B cell (primary cell): Measurements from ENCODE around the gene BICDL2. TPM values are rescaled to one million over a fixed set of nuclear protein-coding genes. Genes with fewer than 3 reads are reported as not detected.

Experiments used
- ATAC-seq: fragments of 200-7000 bp; cut with Tn5 transposase; one replicate; pipeline ENCODE4 v1.10.0; 2021; ENCODE audit warnings: low read depth, mild to moderate bottlenecking, moderate number of reproducible peaks, moderate library complexity
- CTCF ChIA-PET: fragments of 350-600 bp; sonication (Branson Sonifier 250); formaldehyde crosslinking; loops from one replicate; lab custom pipeline; 2021; ENCODE audit warnings: antibody characterized with exemption, inconsistent platforms; lab: Charles Lee
- POLR2A ChIA-PET: fragments of 350-600 bp; sonication (Branson Sonifier 250); formaldehyde crosslinking; loops from one replicate; lab custom pipeline; 2021; ENCODE audit warnings: antibody characterized with exemption; lab: Charles Lee
- DNase-seq: peaks from one replicate; pipeline ENCODE4 v3.0.0; 2013
- H2AFZ ChIP-seq: 2 replicates; pipeline ENCODE4 v1.6.1; 2012; ENCODE audit warnings: mild to moderate bottlenecking, low read depth, low read length; ENCODE audit not compliant: insufficient read depth, poor library complexity, severe bottlenecking
- H3K27ac ChIP-seq, 2 donors: 1 replicate in 1 of 2; 2 replicates in 1 of 2; pipeline ENCODE4 v1.5.1; 2012 to 2013; ENCODE audit warnings: low read length in 2 of 2, mild to moderate bottlenecking in 2 of 2, moderate library complexity in 1 of 2
- H3K27me3 ChIP-seq, 4 experiments: fragments of 200-600 bp in 1 of 4; sonication (generic) in 1 of 4; replicated peaks in 1 of 4; 1 replicate in 2 of 4; 2 replicates in 2 of 4; pipeline versions ENCODE4 v1.6.1 to v1.7.0; 2013 to 2016; ENCODE audit warnings: low read length in 3 of 4, mild to moderate bottlenecking in 2 of 4, mixed read lengths in 1 of 4, moderate library complexity in 1 of 4; ENCODE audit not compliant: insufficient read depth in 4 of 4, control insufficient read depth in 3 of 4; ENCODE audit errors: control extremely low read depth in 1 of 4
- H3K36me3 ChIP-seq, 2 experiments: replicated peaks in 1 of 2; 1 replicate in 1 of 2; 2 replicates in 1 of 2; pipeline versions ENCODE4 v1.6.1 to v1.7.1; 2013; ENCODE audit warnings: low read length in 1 of 2; ENCODE audit not compliant: insufficient read depth in 2 of 2, control insufficient read depth in 1 of 2; ENCODE audit errors: control extremely low read depth in 1 of 2, extremely low read depth in 1 of 2
- H3K4me1 ChIP-seq, 2 donors: fragments of 200-600 bp in 1 of 2; sonication (generic) in 1 of 2; 1 replicate in 1 of 2; 2 replicates in 1 of 2; pipeline versions ENCODE4 v1.5.1 to v1.6.1; 2013 to 2017; ENCODE audit warnings: low read length in 2 of 2; ENCODE audit not compliant: control insufficient read depth in 2 of 2, insufficient read depth in 2 of 2
- H3K4me2 ChIP-seq: replicated peaks from 2 replicates; pipeline ENCODE3; 2012; ENCODE audit warnings: mild to moderate bottlenecking, low read depth, low read length; ENCODE audit not compliant: poor library complexity, severe bottlenecking
- H3K4me3 ChIP-seq, 5 experiments: fragments of 200-600 bp in 1 of 5; sonication (generic) in 1 of 5; 1 replicate in 3 of 5; 2 replicates in 2 of 5; pipeline versions ENCODE4 v1.5.1 to v1.7.0; 2011 to 2016; ENCODE audit warnings: low read length in 4 of 5, mild to moderate bottlenecking in 4 of 5, low read depth in 2 of 5, control low read depth in 1 of 5, moderate library complexity in 1 of 5; ENCODE audit not compliant: insufficient read depth in 1 of 5; ENCODE audit errors: control extremely low read depth in 1 of 5, extremely low read depth in 1 of 5
- H3K79me2 ChIP-seq: fragments of 200-600 bp; sonication (generic); one replicate; pipeline ENCODE4 v1.6.0; 2016; ENCODE audit warnings: low read length; ENCODE audit not compliant: control insufficient read depth, insufficient read depth
- H3K9ac ChIP-seq: fragments of 200-600 bp; sonication (generic); 2 replicates; pipeline ENCODE4 v1.6.1; 2017; ENCODE audit warnings: mild to moderate bottlenecking, low read length, moderate library complexity
- H3K9me3 ChIP-seq, 3 donors: one replicate each; pipeline versions ENCODE4 v1.6.1 to v1.7.1; 2013; ENCODE audit warnings: low read length in 2 of 3; ENCODE audit not compliant: control insufficient read depth in 2 of 3, insufficient read depth in 1 of 3; ENCODE audit errors: control extremely low read depth in 1 of 3
- H4K20me1 ChIP-seq: 2 replicates; pipeline ENCODE4 v1.6.0; 2012; ENCODE audit warnings: mild to moderate bottlenecking, low read length; ENCODE audit not compliant: insufficient read depth, control insufficient read depth, poor library complexity, severe bottlenecking
- H3K27ac Mint-ChIP-seq: one replicate; pipeline ENCODE4 v1.8.0; 2021; ENCODE audit warnings: mixed read lengths
- H3K27me3 Mint-ChIP-seq: one replicate; pipeline ENCODE4 v1.8.0; 2021; ENCODE audit warnings: mixed read lengths
- H3K4me1 Mint-ChIP-seq: one replicate; pipeline ENCODE4 v1.8.0; 2021; ENCODE audit warnings: mixed read lengths
- H3K4me3 Mint-ChIP-seq: one replicate; pipeline ENCODE4 v1.8.0; 2021; ENCODE audit warnings: mixed read lengths
- H3K9me3 Mint-ChIP-seq: one replicate; pipeline ENCODE4 v1.8.0; 2022; ENCODE audit warnings: mixed read lengths; ENCODE audit not compliant: insufficient read depth
- CTCF ChIP-seq: fragments of 200-600 bp; IDR thresholded peaks from one replicate; pipeline ENCODE4 v1.8.0; 2022; ENCODE audit warnings: antibody characterized with exemption, mild to moderate bottlenecking
- EZH2 ChIP-seq: IDR thresholded peaks from 2 replicates; pipeline ENCODE4 v1.6.1; 2012; ENCODE audit warnings: borderline replicate concordance, low read depth, mild to moderate bottlenecking, moderate library complexity, low read length; ENCODE audit not compliant: insufficient read depth, poor library complexity, severe bottlenecking
- WGBS: methylation state at CpG from one replicate; pipeline ENCODE4 v1.1.5; 2013; ENCODE audit warnings: missing lambda C conversion rate; ENCODE audit not compliant: insufficient coverage; 5-methylcytosine and 5-hydroxymethylcytosine counted together
- intact Hi-C: fragments of 100-400 bp; cut with micrococcal nuclease; formaldehyde crosslinking; loops from one replicate; pipeline ENCODE4 v1.10.0; 2022
- polyA plus RNA-seq: library from polyadenylated mRNA; depleted of rRNA; stranded (reverse); fragments of >200 nt; gene quantifications from 2 replicates; pipeline ENCODE4 v1.2.3, GENCODE V29; 2012
- total RNA-seq, 2 donors: library from RNA; stranded (reverse); fragments of 120-200 nt in 1 of 2; gene quantifications; 1 replicate in 1 of 2; 2 replicates in 1 of 2; pipeline versions ENCODE4 v1.2.3 to v1.2.4, GENCODE V29; 2013 to 2022

Gene BICDL2
- total and polyA plus RNA-seq, 2 donors (not counting 1 experiment from before 2014, with no cell fraction given): 0.20 TPM; not detected in 1

GRCh38 chr16:3029491-3030221 is 7.1 kb downstream of the BICDL2 start:
- ATAC-seq: no peak
- TF ChIP-seq CTCF: no peak
- no peak for TF ChIP-seq EZH2
- Mint-ChIP-seq H3K4me3 (peak overlapping the region; percentile 35), H3K27ac (no peak overlapping the region), H3K27me3 (peaks cover 39% of the 10 kb centered on the region), H3K4me1 (peaks cover 20% of the 10 kb centered on the region), H3K9me3 (no peaks in the 10 kb centered on the region)
- intact Hi-C loops: loop anchor here (2.0 to 10.0 kb wide), 3 partner anchors 29 to 1725 kb away; partner anchors contain the start of genes UBE2I and ZNF263
- peaks cover 25 to 28% of the 10 kb centered on the region in 2 donors for H3K4me1 ChIP-seq
- peaks cover 15% of the 10 kb centered on the region for H3K79me2 ChIP-seq
- H4K20me1 ChIP-seq: peaks cover 47% of the 10 kb centered on the region
- CTCF ChIA-PET: interaction anchor here (0.7 to 8.9 kb wide), 11 partner anchors 8 to 133 kb away, joined by 3 to 213 read pairs (median 10); partner anchors contain the start of genes CLDN9 and TNFRSF12A
- peaks cover 0 to 18% of the 10 kb centered on the region in 2 experiments for H3K36me3 ChIP-seq
- H3K9me3 ChIP-seq: peaks cover 0 to 17% (median 0%) of the 10 kb centered on the region in 3 donors
- POLR2A ChIA-PET: interaction anchor here (0.6 to 2.3 kb wide), 2 partner anchors 27 to 100 kb away, joined by 3 to 10 read pairs; no protein-coding TSS in a partner anchor
- H3K4me3 ChIP-seq: no peak overlapping the region
- H3K4me2 ChIP-seq: peak overlapping the region; percentile 57
- WGBS: 10% methylated on average over 59 of the region's 59 CpGs
- H3K9ac ChIP-seq: no peak overlapping the region
- peak overlapping the region; percentile 14 for H2AFZ ChIP-seq
- H3K27ac ChIP-seq: no peak overlapping the region
- DNase-seq: peak; percentile 54
- H3K27me3 ChIP-seq: peaks cover 0 to 58% (median 27%) of the 10 kb centered on the region in 4 experiments
